Measurements from ENCODE around the gene NCS1.

NCS1 gene

GRCh38 chr9:130217838-130218237, 45.6 kb downstream of the NCS1 start:
- Histone ChIP-seq H3K4me3 (ENCODE audit: low read depth in 1 of 5, low read length in 5 of 5) (no peak overlapping the region), H3K9me3 (ENCODE audit: control insufficient read depth in 5 of 5, low read length in 5 of 5) (no peaks in the 10 kb centered on the region), H3K27ac (ENCODE audit: low read depth, low read length) (no peak overlapping the region), H3K27me3 (ENCODE audit: control insufficient read depth in 5 of 5, insufficient read depth in 4 of 5, low read length in 5 of 5) (peaks cover 3 to 7% (median 5%) of the 10 kb centered on the region in 5 donors), H3K4me1 (ENCODE audit: control insufficient read depth in 5 of 5, insufficient read depth in 5 of 5, low read length in 5 of 5) (peaks cover 0 to 3% (median 0%) of the 10 kb centered on the region in 5 donors), H3K36me3 (ENCODE audit: control insufficient read depth in 5 of 5, insufficient read depth in 5 of 5, low read length in 5 of 5) (peaks cover 0 to 4% (median 0%) of the 10 kb centered on the region in 5 donors), H3K9ac (ENCODE audit: low read length in 5 of 5) (no peak overlapping the region)

GRCh38 chr9:130219661-130220096, 47.5 kb downstream of the NCS1 start:
- Histone ChIP-seq H3K27ac (ENCODE audit: low read depth, low read length) (no peak overlapping the region), H3K9me3 (ENCODE audit: control insufficient read depth in 5 of 5, low read length in 5 of 5) (no peaks in the 10 kb centered on the region), H3K9ac (ENCODE audit: low read length in 5 of 5) (no peak overlapping the region), H3K4me1 (ENCODE audit: control insufficient read depth in 5 of 5, insufficient read depth in 5 of 5, low read length in 5 of 5) (no peaks in the 10 kb centered on the region), H3K36me3 (ENCODE audit: control insufficient read depth in 5 of 5, insufficient read depth in 5 of 5, low read length in 5 of 5) (peaks cover 0 to 4% (median 0%) of the 10 kb centered on the region in 5 donors), H3K4me3 (ENCODE audit: low read depth in 1 of 5, low read length in 5 of 5) (no peak overlapping the region), H3K27me3 (ENCODE audit: control insufficient read depth in 5 of 5, insufficient read depth in 4 of 5, low read length in 5 of 5) (peaks cover 3 to 5% (median 3%) of the 10 kb centered on the region in 5 donors)

GRCh38 chr9:130220352-130220751, 48.1 kb downstream of the NCS1 start:
- no peaks in the 10 kb centered on the region for H3K4me1 ChIP-seq (ENCODE audit: control insufficient read depth in 5 of 5, insufficient read depth in 5 of 5, low read length in 5 of 5)
- H3K9me3 ChIP-seq (ENCODE audit: control insufficient read depth in 5 of 5, low read length in 5 of 5) = no peaks in the 10 kb centered on the region
- H3K27me3 ChIP-seq (ENCODE audit: control insufficient read depth in 5 of 5, insufficient read depth in 4 of 5, low read length in 5 of 5) = peaks cover 3 to 5% (median 3%) of the 10 kb centered on the region in 5 donors
- H3K36me3 ChIP-seq (ENCODE audit: control insufficient read depth in 5 of 5, insufficient read depth in 5 of 5, low read length in 5 of 5) = peaks cover 0 to 4% (median 0%) of the 10 kb centered on the region in 5 donors
- no peak overlapping the region for H3K27ac ChIP-seq (ENCODE audit: low read depth, low read length)
- no peak overlapping the region for H3K9ac ChIP-seq (ENCODE audit: low read length in 5 of 5)
- no peak overlapping the region for H3K4me3 ChIP-seq (ENCODE audit: low read depth in 1 of 5, low read length in 5 of 5)

GRCh38 chr9:130222833-130223232, 50.6 kb downstream of the NCS1 start:
- no peak overlapping the region for H3K4me3 ChIP-seq (ENCODE audit: low read depth in 1 of 5, low read length in 5 of 5)
- peaks cover 6 to 9% (median 9%) of the 10 kb centered on the region in 5 donors for H3K9me3 ChIP-seq (ENCODE audit: control insufficient read depth in 5 of 5, low read length in 5 of 5)
- H3K27me3 ChIP-seq (ENCODE audit: control insufficient read depth in 5 of 5, insufficient read depth in 4 of 5, low read length in 5 of 5) = peaks cover 0 to 3% (median 0%) of the 10 kb centered on the region in 5 donors
- H3K9ac ChIP-seq (ENCODE audit: low read length in 5 of 5) = no peak overlapping the region
- no peak overlapping the region for H3K27ac ChIP-seq (ENCODE audit: low read depth, low read length)
- H3K4me1 ChIP-seq (ENCODE audit: control insufficient read depth in 5 of 5, insufficient read depth in 5 of 5, low read length in 5 of 5) = no peaks in the 10 kb centered on the region
- peaks cover 0 to 4% (median 4%) of the 10 kb centered on the region in 5 donors for H3K36me3 ChIP-seq (ENCODE audit: control insufficient read depth in 5 of 5, insufficient read depth in 5 of 5, low read length in 5 of 5)

- Histone ChIP-seq H3K9me3 (ENCODE audit: control insufficient read depth in 5 of 5, low read length in 5 of 5) (peaks cover 6 to 17% (median 13%) of the 10 kb centered on the region in 5 donors), H3K4me1 (ENCODE audit: control insufficient read depth in 5 of 5, insufficient read depth in 5 of 5, low read length in 5 of 5) (no peaks in the 10 kb centered on the region), H3K4me3 (ENCODE audit: low read depth in 1 of 5, low read length in 5 of 5) (no peak overlapping the region), H3K9ac (ENCODE audit: low read length in 5 of 5) (no peak overlapping the region), H3K27ac (ENCODE audit: low read depth, low read length) (no peak overlapping the region), H3K27me3 (ENCODE audit: control insufficient read depth in 5 of 5, insufficient read depth in 4 of 5, low read length in 5 of 5) (no peaks in the 10 kb centered on the region), H3K36me3 (ENCODE audit: control insufficient read depth in 5 of 5, insufficient read depth in 5 of 5, low read length in 5 of 5) (peaks cover 0 to 4% (median 0%) of the 10 kb centered on the region in 5 donors)
Observed at GRCh38 chr9:130225071-130225470, 52.9 kb downstream of the NCS1 start.

- H3K27ac ChIP-seq (ENCODE audit: low read depth, low read length) = no peak overlapping the region
Observed at GRCh38 chr9:130225586-130225985, 53.4 kb downstream of the NCS1 start.

GRCh38 chr9:130226112-130226511, 53.9 kb downstream of the NCS1 start:
- H3K4me1 ChIP-seq (ENCODE audit: control insufficient read depth in 5 of 5, insufficient read depth in 5 of 5, low read length in 5 of 5) = no peaks in the 10 kb centered on the region
- no peak overlapping the region for H3K4me3 ChIP-seq (ENCODE audit: low read depth in 1 of 5, low read length in 5 of 5)
- no peak overlapping the region for H3K9ac ChIP-seq (ENCODE audit: low read length in 5 of 5)
- peaks cover 6 to 17% (median 13%) of the 10 kb centered on the region in 5 donors for H3K9me3 ChIP-seq (ENCODE audit: control insufficient read depth in 5 of 5, low read length in 5 of 5)
- no peaks in the 10 kb centered on the region for H3K27me3 ChIP-seq (ENCODE audit: control insufficient read depth in 5 of 5, insufficient read depth in 4 of 5, low read length in 5 of 5)
- peaks cover 0 to 4% (median 0%) of the 10 kb centered on the region in 5 donors for H3K36me3 ChIP-seq (ENCODE audit: control insufficient read depth in 5 of 5, insufficient read depth in 5 of 5, low read length in 5 of 5)
- H3K27ac ChIP-seq (ENCODE audit: low read depth, low read length) = no peak overlapping the region

More at GRCh38 chr9:130225586-130225985, 53.4 kb downstream of the NCS1 start:
- Histone ChIP-seq H3K4me3 (ENCODE audit: low read depth in 1 of 5, low read length in 5 of 5) (no peak overlapping the region), H3K4me1 (ENCODE audit: control insufficient read depth in 5 of 5, insufficient read depth in 5 of 5, low read length in 5 of 5) (no peaks in the 10 kb centered on the region), H3K27me3 (ENCODE audit: control insufficient read depth in 5 of 5, insufficient read depth in 4 of 5, low read length in 5 of 5) (no peaks in the 10 kb centered on the region), H3K9me3 (ENCODE audit: control insufficient read depth in 5 of 5, low read length in 5 of 5) (peaks cover 6 to 17% (median 13%) of the 10 kb centered on the region in 5 donors), H3K36me3 (ENCODE audit: control insufficient read depth in 5 of 5, insufficient read depth in 5 of 5, low read length in 5 of 5) (peaks cover 0 to 4% (median 0%) of the 10 kb centered on the region in 5 donors), H3K9ac (ENCODE audit: low read length in 5 of 5) (no peak overlapping the region)

GRCh38 chr9:130227833-130228232, 55.6 kb downstream of the NCS1 start:
- no peaks in the 10 kb centered on the region for H3K27me3 ChIP-seq (ENCODE audit: control insufficient read depth in 5 of 5, insufficient read depth in 4 of 5, low read length in 5 of 5)
- H3K4me1 ChIP-seq (ENCODE audit: control insufficient read depth in 5 of 5, insufficient read depth in 5 of 5, low read length in 5 of 5) = no peaks in the 10 kb centered on the region
- H3K27ac ChIP-seq (ENCODE audit: low read depth, low read length) = no peak overlapping the region
- no peak overlapping the region for H3K4me3 ChIP-seq (ENCODE audit: low read depth in 1 of 5, low read length in 5 of 5)
- H3K9ac ChIP-seq (ENCODE audit: low read length in 5 of 5) = no peak overlapping the region
- peaks cover 6 to 17% (median 13%) of the 10 kb centered on the region in 5 donors for H3K9me3 ChIP-seq (ENCODE audit: control insufficient read depth in 5 of 5, low read length in 5 of 5)
- H3K36me3 ChIP-seq (ENCODE audit: control insufficient read depth in 5 of 5, insufficient read depth in 5 of 5, low read length in 5 of 5) = peaks cover 0 to 4% (median 0%) of the 10 kb centered on the region in 5 donors

- Histone ChIP-seq H3K4me1 (ENCODE audit: control insufficient read depth in 5 of 5, insufficient read depth in 5 of 5, low read length in 5 of 5) (no peaks in the 10 kb centered on the region), H3K27me3 (ENCODE audit: control insufficient read depth in 5 of 5, insufficient read depth in 4 of 5, low read length in 5 of 5) (no peaks in the 10 kb centered on the region), H3K9ac (ENCODE audit: low read length in 5 of 5) (no peak overlapping the region), H3K36me3 (ENCODE audit: control insufficient read depth in 5 of 5, insufficient read depth in 5 of 5, low read length in 5 of 5) (peaks cover 0 to 4% (median 0%) of the 10 kb centered on the region in 5 donors), H3K4me3 (ENCODE audit: low read depth in 1 of 5, low read length in 5 of 5) (no peak overlapping the region), H3K27ac (ENCODE audit: low read depth, low read length) (no peak overlapping the region), H3K9me3 (ENCODE audit: control insufficient read depth in 5 of 5, low read length in 5 of 5) (peaks cover 6 to 17% (median 13%) of the 10 kb centered on the region in 5 donors)
Observed at GRCh38 chr9:130229759-130230158, 57.6 kb downstream of the NCS1 start.

GRCh38 chr9:130230631-130231030, 58.4 kb downstream of the NCS1 start:
- Histone ChIP-seq H3K9me3 (ENCODE audit: control insufficient read depth in 5 of 5, low read length in 5 of 5) (peaks cover 6 to 17% (median 13%) of the 10 kb centered on the region in 5 donors), H3K4me3 (ENCODE audit: low read depth in 1 of 5, low read length in 5 of 5) (no peak overlapping the region), H3K9ac (ENCODE audit: low read length in 5 of 5) (no peak overlapping the region), H3K4me1 (ENCODE audit: control insufficient read depth in 5 of 5, insufficient read depth in 5 of 5, low read length in 5 of 5) (no peaks in the 10 kb centered on the region), H3K27me3 (ENCODE audit: control insufficient read depth in 5 of 5, insufficient read depth in 4 of 5, low read length in 5 of 5) (no peaks in the 10 kb centered on the region), H3K36me3 (ENCODE audit: control insufficient read depth in 5 of 5, insufficient read depth in 5 of 5, low read length in 5 of 5) (peaks cover 0 to 4% (median 0%) of the 10 kb centered on the region in 5 donors), H3K27ac (ENCODE audit: low read depth, low read length) (no peak overlapping the region)
